ENCODE measurements around the gene UNC80. TPM values are rescaled to one million over a fixed set of nuclear protein-coding genes. Genes with fewer than 3 reads are reported as not detected.

Gene UNC80
- polyA plus RNA-seq, 1 of the 3 experiments (the other 2 are of a cell fraction): 0.59 TPM

DNA sequence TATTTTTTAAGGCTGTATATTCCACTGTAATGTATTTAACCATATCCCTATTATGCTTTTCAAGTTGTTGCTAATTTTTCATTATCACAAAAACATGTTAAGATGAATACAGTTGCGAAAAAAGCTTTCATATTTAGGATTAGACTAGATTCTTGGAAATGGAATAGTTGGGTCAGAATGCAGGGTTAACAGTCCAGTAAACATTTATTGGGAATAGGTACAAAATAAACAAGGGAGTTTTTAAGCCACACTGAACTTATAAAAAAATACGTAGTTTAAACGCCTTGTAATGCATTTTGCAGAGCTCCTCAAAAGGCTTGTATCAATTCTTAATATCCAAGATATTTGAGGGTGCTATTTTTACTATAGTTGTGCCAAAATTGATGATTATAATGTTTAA, 266.4 kb downstream of the UNC80 start (continued):
- TF ChIP-seq EP300 (IDR thresholded peaks at IDR 0.05; ENCODE audit: borderline replicate concordance in 1 of 2, low read depth in 1 of 2, low read length in 1 of 2) (no peak), RFX5 (IDR thresholded peaks at IDR 0.05; ENCODE audit: low read length) (no peak), POLR2AphosphoS5 (IDR thresholded peaks at IDR 0.05; ENCODE audit: low read depth, low read length) (no peak), YY1 (IDR thresholded peaks at IDR 0.05; ENCODE audit: low read depth) (no peak), RAD21 (IDR thresholded peaks at IDR 0.05; ENCODE audit: low read length) (no peak)
- TF ChIP-seq, protein P1, sequence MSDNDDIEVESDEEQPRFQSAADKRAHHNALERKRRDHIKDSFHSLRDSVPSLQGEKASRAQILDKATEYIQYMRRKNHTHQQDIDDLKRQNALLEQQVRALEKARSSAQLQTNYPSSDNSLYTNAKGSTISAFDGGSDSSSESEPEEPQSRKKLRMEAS (IDR thresholded peaks at IDR 0.05; ENCODE audit: low read depth): no peak
- TF ChIP-seq, protein P2, sequence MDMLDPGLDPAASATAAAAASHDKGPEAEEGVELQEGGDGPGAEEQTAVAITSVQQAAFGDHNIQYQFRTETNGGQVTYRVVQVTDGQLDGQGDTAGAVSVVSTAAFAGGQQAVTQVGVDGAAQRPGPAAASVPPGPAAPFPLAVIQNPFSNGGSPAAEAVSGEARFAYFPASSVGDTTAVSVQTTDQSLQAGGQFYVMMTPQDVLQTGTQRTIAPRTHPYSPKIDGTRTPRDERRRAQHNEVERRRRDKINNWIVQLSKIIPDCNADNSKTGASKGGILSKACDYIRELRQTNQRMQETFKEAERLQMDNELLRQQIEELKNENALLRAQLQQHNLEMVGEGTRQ (IDR thresholded peaks at IDR 0.05; ENCODE audit: borderline replicate concordance, low read depth, low read length): no peak

DNA sequence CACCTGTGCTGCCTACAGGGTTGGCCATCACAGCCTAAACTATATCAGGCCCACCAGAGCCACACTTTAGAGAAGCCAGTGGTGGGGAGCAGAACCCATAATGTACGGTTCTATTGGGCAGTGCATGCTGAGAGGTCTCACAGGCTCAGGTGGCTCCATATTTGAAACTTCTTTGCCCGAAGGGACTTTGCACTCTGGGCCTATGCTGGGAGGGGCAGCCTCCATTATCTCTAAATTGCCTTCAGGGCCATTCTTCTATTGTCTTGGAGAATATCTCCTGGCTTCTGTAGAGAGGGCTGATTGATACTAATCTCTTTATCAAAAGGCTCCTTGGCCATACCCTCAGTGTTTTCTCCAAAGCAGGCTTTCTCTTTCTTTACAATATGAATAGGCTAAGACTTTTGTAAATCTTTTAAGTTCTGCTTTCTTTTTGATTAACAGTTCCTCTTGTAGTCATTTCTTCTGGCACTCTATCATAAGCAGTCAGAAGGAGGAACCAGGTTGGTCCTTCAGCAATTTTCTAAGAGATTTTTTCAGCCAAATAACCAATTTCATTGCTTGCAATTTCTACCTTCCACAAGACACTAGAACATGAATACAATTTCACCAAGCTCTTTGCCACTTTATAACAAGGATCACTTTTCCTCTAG, 275.3 kb downstream of the UNC80 start:
- H3K36me3 ChIP-seq (replicated peaks in 1 of 2; ENCODE audit: control insufficient read depth in 1 of 2, insufficient read depth in 2 of 2, low read length in 1 of 2): peaks cover 6 to 7% of the 10 kb centered on the region in 2 experiments
- no peak overlapping the region for H3K4me3 ChIP-seq (ENCODE audit: low read depth in 2 of 2, low read length in 1 of 2)
- no peak for DNase-seq
- H3K27me3 ChIP-seq (ENCODE audit: insufficient read depth): no peaks in the 10 kb centered on the region
- H3F3A ChIP-seq (replicated peaks; ENCODE audit: insufficient read depth): no peaks in the 10 kb centered on the region
- no peak for TF ChIP-seq TCF12 (IDR thresholded peaks at IDR 0.05)
- TF ChIP-seq YY1 (IDR thresholded peaks at IDR 0.05; ENCODE audit: low read depth): no peak
- TF ChIP-seq MXI1 (IDR thresholded peaks at IDR 0.05; ENCODE audit: low read depth, low read length): no peak
- TF ChIP-seq JUND (IDR thresholded peaks at IDR 0.05): no peak
- TF ChIP-seq TAF1 (IDR thresholded peaks at IDR 0.05; ENCODE audit: borderline replicate concordance, low read depth, low read length): no peak
- TF ChIP-seq POLR2AphosphoS5 (IDR thresholded peaks at IDR 0.05; ENCODE audit: low read depth, low read length): no peak
- TF ChIP-seq TEAD4 (IDR thresholded peaks at IDR 0.05; ENCODE audit: borderline replicate concordance, insufficient read depth): no peak
- TF ChIP-seq NRF1 (IDR thresholded peaks at IDR 0.05; ENCODE audit: low read depth, low read length): no peak
- no peak for TF ChIP-seq ELF1 (IDR thresholded peaks at IDR 0.05)
- TF ChIP-seq SIN3A (IDR thresholded peaks at IDR 0.05; ENCODE audit: borderline replicate concordance, low read depth, low read length): no peak
- TF ChIP-seq GABPA (IDR thresholded peaks at IDR 0.05; ENCODE audit: low read depth): no peak
- TF ChIP-seq, protein P2 (IDR thresholded peaks at IDR 0.05; ENCODE audit: borderline replicate concordance, low read depth, low read length): no peak
- TF ChIP-seq GATA2 (CRISPR knock-in tag; IDR thresholded peaks at IDR 0.05): no peak
- H3K27ac ChIP-seq (ENCODE audit: low read depth in 2 of 2, low read length in 1 of 2): no peak overlapping the region
- H3K4me2 ChIP-seq: no peak overlapping the region
- H3K9me3 ChIP-seq: no peaks in the 10 kb centered on the region
- POLR2A ChIA-PET: no interaction called here
- no peaks in the 10 kb centered on the region for H3K4me1 ChIP-seq (ENCODE audit: control insufficient read depth in 1 of 2, insufficient read depth in 2 of 2, low read depth in 1 of 2, low read length in 1 of 2)
- no peaks in the 10 kb centered on the region for H4K20me1 ChIP-seq (ENCODE audit: insufficient read depth)
- 0 out of 2 replicates have a peak, but pooled peaks cover 3% of the 10 kb centered on the region for H3K9me2 ChIP-seq
- CTCF ChIA-PET: no interaction called here
- H2AFZ ChIP-seq (ENCODE audit: low read depth): no peak overlapping the region
- H3K79me2 ChIP-seq (ENCODE audit: insufficient read depth): no peaks in the 10 kb centered on the region
- no peak overlapping the region for H3K9ac ChIP-seq
- WGBS (ENCODE audit: low lambda C conversion rate): no CpG with 5 or more reads among the region's 2 CpGs

Small RNA genes within 50 kb of the gene (small RNA-seq; reads per million reads assigned to genes)
- gene RNA5SP118: 0 to 11.3 (median 0) reads per million in 7 experiments

Other genes starting within 250 kb of the UNC80 start
- 62.9 and 86.6 TPM in 2 replicates for gene RPE, start 230.8 kb downstream of the UNC80 start, polyA plus RNA-seq (2012; rRNA removed)